Sigmoid colon (tissue), 7 donors: ENCODE results near the gene DDA1. TPM values are rescaled to one million over a fixed set of nuclear protein-coding genes. Genes with fewer than 3 reads are reported as not detected.
"Not testable (repeated sequence)": the region's sequence is repeated elsewhere in the genome, so short reads cannot be mapped to it uniquely, and the experiment has no call there.

Experiments used
- DNase-seq: peaks from one replicate; pipeline ENCODE4 v3.0.0-alpha.2; 2019
- H3K27ac ChIP-seq, 4 donors: fragments of 200-600 bp; sonication (generic); one replicate each; pipeline ENCODE4 v1.5.1; 2016 to 2019; ENCODE audit warnings: mild to moderate bottlenecking in 1 of 4
- H3K27me3 ChIP-seq, 3 donors: fragments of 200-600 bp; sonication (generic); one replicate each; pipeline ENCODE4 v1.5.1; 2019; ENCODE audit warnings: mild to moderate bottlenecking in 1 of 3
- H3K36me3 ChIP-seq, 4 donors: fragments of 200-600 bp; sonication (generic); one replicate each; pipeline ENCODE4 v1.5.1; 2016 to 2019
- H3K4me1 ChIP-seq, 4 donors: fragments of 200-600 bp; sonication (generic); one replicate each; pipeline ENCODE4 v1.5.1; 2017 to 2019
- H3K4me3 ChIP-seq, 4 donors: fragments of 200-600 bp; sonication (generic); one replicate each; pipeline ENCODE4 v1.5.1; 2017 to 2019; ENCODE audit warnings: mild to moderate bottlenecking in 2 of 4, moderate library complexity in 1 of 4
- H3K9me3 ChIP-seq, 4 donors: fragments of 200-600 bp in 3 of 4; sonication (generic) in 3 of 4; one replicate each; pipeline versions ENCODE4 v1.5.1 to v1.6.1; 2013 to 2019
- EP300 ChIP-seq, 4 donors: sonication (generic); formaldehyde crosslinking; IDR thresholded peaks; one replicate each; pipeline ENCODE4 v1.6.1; 2017; ENCODE audit warnings: antibody characterized with exemption in 4 of 4
- POLR2A ChIP-seq, 2 donors: fragments of 450-650 bp; IDR thresholded peaks; one replicate each; pipeline ENCODE4 v1.6.1; 2016; ENCODE audit warnings: antibody characterized with exemption in 2 of 2, mild to moderate bottlenecking in 2 of 2, moderate library complexity in 2 of 2
- POLR2AphosphoS5 ChIP-seq, 4 donors: sonication (generic); formaldehyde crosslinking; IDR thresholded peaks; one replicate each; pipeline ENCODE4 v1.6.1; 2017; ENCODE audit warnings: antibody characterized with exemption in 4 of 4
- WGBS, 2 donors: extraction: QIAGEN DNeasy Blood & Tissue Kit; methylation state at CpG; one replicate each; pipeline ENCODE4 v1.1.7; 2013; 5-methylcytosine and 5-hydroxymethylcytosine counted together
- intact Hi-C: fragments of 100-400 bp; cut with DNase I; formaldehyde crosslinking; loops from one replicate; pipeline ENCODE4 v1.15.1; 2023
- polyA plus RNA-seq, 3 donors: library from polyadenylated mRNA; stranded (reverse); fragments of 200-250 nt; gene quantifications; one replicate each; pipeline ENCODE4 v1.2.3, GENCODE V29; 2013
- total RNA-seq, 4 donors: library from RNA; depleted of rRNA; stranded (reverse); fragments of >200 nt; gene quantifications; one replicate each; pipeline ENCODE4 v1.1.0, GENCODE V29; 2016
- TF ChIP-seq, protein P1 (sequence below), 4 experiments: fragments of 450-650 bp in 3 of 4; fragments of 200-600 bp in 1 of 4; IDR thresholded peaks; one replicate each; pipeline ENCODE4 v1.5.1; 2016 to 2019; ENCODE audit warnings: antibody characterized with exemption in 4 of 4, mild to moderate bottlenecking in 3 of 4, moderate library complexity in 2 of 4
- donor health status: healthy with polysubstance abuse.
- donor health status: Bipolar disorder and iron deficiency.
- donor health status: healthy.

The DDA1 gene
- total and polyA plus RNA-seq, 7 donors, result 6.1 to 101 (median 10.3) TPM

DNA sequence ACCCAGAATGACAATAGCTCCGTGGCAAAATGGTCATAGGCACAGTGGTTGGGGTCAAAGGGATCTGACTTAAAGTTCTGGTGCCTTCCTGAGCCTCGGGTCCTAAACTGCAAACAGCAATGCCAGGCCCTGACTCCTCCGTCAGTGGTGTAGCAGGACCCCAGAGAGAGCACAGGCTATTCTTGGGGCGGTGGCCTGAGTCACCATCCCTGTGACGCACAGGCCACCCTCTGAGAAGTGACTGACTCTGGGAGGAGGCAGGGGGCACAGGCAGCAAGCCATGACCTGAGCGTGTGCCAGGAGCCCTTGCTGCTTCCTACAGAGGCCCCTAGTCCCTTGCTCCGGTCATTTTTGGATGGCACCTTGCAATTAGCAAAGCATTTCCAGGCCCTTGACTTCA is 49.0 kb downstream of the DDA1 start:
- Histone ChIP-seq H3K27me3 (no peaks in the 10 kb centered on the region), H3K36me3 (no peaks in the 10 kb centered on the region), H3K4me3 (no peak overlapping the region), H3K9me3 (no peaks in the 10 kb centered on the region), H3K4me1 (no peaks in the 10 kb centered on the region), H3K27ac (no peak overlapping the region)
- WGBS, 2 donors, result 79 to 85% methylated on average over 7 of the region's 7 CpGs
- intact Hi-C loops, result no loop called here
- TF ChIP-seq EP300 (IDR thresholded peaks at IDR 0.05) (peak in 1 of 4 donors; percentile 18), POLR2A (IDR thresholded peaks at IDR 0.05) (no peak), POLR2AphosphoS5 (IDR thresholded peaks at IDR 0.05) (peak in 2 of 4 donors; percentile 21 to 24)
- TF ChIP-seq, protein P1, sequence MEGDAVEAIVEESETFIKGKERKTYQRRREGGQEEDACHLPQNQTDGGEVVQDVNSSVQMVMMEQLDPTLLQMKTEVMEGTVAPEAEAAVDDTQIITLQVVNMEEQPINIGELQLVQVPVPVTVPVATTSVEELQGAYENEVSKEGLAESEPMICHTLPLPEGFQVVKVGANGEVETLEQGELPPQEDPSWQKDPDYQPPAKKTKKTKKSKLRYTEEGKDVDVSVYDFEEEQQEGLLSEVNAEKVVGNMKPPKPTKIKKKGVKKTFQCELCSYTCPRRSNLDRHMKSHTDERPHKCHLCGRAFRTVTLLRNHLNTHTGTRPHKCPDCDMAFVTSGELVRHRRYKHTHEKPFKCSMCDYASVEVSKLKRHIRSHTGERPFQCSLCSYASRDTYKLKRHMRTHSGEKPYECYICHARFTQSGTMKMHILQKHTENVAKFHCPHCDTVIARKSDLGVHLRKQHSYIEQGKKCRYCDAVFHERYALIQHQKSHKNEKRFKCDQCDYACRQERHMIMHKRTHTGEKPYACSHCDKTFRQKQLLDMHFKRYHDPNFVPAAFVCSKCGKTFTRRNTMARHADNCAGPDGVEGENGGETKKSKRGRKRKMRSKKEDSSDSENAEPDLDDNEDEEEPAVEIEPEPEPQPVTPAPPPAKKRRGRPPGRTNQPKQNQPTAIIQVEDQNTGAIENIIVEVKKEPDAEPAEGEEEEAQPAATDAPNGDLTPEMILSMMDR (IDR thresholded peaks at IDR 0.05), result no peak
- no peak for DNase-seq

DNA sequence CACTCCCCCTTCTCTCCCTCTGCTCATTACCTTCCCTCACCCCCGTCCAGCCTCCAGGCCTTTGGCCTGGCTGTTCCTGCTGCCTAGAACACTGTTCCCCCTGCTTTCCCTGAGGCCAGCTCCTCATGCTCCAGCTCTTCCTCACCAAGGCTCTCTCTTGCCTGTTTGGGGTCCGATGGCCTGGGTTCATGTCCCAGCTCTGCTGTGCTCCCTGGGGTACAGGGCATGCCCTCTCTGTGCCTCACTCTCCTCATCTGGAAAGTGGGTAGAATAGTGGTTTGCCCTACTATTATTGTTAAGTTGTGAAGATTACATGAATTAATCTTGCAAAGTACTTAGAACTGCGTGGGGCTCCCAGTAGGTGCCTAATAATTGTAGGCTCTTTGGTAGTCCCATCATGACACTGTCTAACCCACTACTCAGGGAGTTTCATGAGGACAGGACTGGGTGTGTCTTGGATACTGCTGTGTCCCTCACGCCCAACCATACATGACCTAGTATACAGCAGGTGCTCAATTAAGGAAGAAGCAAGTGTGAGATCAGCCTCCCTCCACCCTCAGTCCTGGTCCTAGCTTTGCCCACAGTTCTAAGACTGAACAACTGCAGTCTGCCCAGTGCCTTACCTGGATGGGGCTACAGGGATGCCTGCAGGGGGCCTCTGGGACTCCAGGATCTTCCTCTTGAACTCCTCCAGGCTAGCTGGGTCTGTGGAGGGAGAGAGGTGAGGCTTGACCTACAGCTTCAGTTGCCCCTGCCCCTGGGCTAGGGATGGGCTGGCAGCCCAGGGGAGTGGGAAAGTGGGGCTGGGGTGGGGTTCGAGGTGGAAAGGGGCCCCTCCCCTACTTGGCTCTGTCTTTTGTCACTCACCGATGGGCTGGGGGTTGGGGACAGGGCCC is 50.8 kb downstream of the DDA1 start:
- intact Hi-C loops, result no loop called here
- Histone ChIP-seq H3K36me3 (no peaks in the 10 kb centered on the region), H3K9me3 (no peaks in the 10 kb centered on the region), H3K27me3 (no peaks in the 10 kb centered on the region), H3K4me3 (no peak overlapping the region), H3K27ac (no peak overlapping the region), H3K4me1 (no peaks in the 10 kb centered on the region)
- DNase-seq, result no peak
- TF ChIP-seq POLR2A (IDR thresholded peaks at IDR 0.05), result no peak
- TF ChIP-seq EP300 (IDR thresholded peaks at IDR 0.05), result no peak
- TF ChIP-seq, protein P1 (IDR thresholded peaks at IDR 0.05), result no peak
- no peak for TF ChIP-seq POLR2AphosphoS5 (IDR thresholded peaks at IDR 0.05)
- WGBS, 2 donors, result 71 to 85% methylated on average over 6 of the region's 6 CpGs

DNA sequence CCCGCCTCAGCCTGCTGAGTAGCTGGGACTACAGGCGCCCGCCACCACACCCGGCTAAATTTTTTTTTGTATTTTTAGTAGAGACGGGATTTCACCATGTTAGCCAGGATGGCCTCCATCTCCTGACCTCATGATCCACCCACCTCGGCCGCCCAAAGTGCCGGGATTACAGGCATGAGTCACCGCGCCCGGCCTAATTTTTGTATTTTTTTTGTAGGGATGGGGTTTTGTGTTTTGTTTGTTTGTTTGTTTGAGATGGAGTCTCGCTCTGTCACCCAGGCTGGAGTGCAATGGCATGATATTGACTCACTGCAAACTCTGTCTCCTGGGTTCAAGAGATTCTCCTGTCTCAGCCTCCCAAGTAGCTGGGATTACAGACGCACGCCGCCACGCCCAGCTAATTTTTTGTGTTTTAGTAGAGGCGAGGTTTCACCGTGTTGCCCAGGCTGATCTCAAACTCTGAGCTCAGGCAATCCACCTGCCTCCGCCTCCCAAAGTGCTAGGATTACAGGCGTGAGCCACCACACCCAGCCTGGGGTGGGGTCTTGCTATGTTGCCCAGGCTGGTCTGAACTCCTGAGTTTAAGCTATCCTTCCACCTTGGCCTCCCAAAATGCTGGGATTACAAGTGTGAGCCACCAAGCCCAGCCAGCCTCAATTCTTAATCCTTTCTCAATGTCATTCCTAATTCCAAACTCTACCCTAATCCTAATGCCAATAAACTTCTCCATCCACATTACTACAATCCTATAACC is 54.7 kb downstream of the DDA1 start:
- H3K9me3 ChIP-seq, H3K4me1 ChIP-seq, intact Hi-C loops, H3K27me3 ChIP-seq, H3K27ac ChIP-seq, H3K4me3 ChIP-seq, DNase-seq, H3K36me3 ChIP-seq: not testable (repeated sequence)
- WGBS, 2 donors, result 76 to 93% methylated on average over 20 of the region's 20 CpGs

DNA sequence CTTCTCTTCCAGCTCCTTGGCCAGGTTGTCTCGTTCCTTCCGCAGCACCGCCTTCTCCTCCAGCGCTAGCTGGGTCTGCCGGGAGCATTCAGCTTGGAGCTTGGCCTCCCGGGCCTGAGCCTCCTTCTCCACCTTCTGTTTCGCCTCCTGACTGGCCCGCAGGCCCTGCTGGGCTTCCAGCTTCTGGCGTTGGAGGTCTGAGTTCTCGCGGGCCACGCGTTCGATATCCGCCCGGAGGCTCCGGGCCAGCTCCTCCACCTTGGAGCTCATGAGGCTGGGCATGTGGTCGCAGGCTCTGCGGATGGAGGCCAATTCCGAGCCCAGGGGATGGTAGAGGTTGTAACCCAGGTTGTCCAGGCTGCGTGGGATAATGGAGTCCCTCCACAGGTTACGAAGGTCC is 56.0 kb downstream of the DDA1 start:
- Histone ChIP-seq H3K4me3 (no peak overlapping the region), H3K27ac (no peak overlapping the region), H3K36me3 (no peaks in the 10 kb centered on the region), H3K27me3 (no peaks in the 10 kb centered on the region), H3K9me3 (no peaks in the 10 kb centered on the region), H3K4me1 (peaks cover 0 to 5% (median 3%) of the 10 kb centered on the region in 4 donors)
- TF ChIP-seq EP300 (IDR thresholded peaks at IDR 0.05) (no peak), POLR2AphosphoS5 (IDR thresholded peaks at IDR 0.05) (no peak), POLR2A (IDR thresholded peaks at IDR 0.05) (no peak)
- TF ChIP-seq, protein P1 (IDR thresholded peaks at IDR 0.05), result no peak
- DNase-seq, result no peak
- intact Hi-C loops, result no loop called here
- 92 to 95% methylated on average over 22 of the region's 22 CpGs for WGBS, 2 donors

DNA sequence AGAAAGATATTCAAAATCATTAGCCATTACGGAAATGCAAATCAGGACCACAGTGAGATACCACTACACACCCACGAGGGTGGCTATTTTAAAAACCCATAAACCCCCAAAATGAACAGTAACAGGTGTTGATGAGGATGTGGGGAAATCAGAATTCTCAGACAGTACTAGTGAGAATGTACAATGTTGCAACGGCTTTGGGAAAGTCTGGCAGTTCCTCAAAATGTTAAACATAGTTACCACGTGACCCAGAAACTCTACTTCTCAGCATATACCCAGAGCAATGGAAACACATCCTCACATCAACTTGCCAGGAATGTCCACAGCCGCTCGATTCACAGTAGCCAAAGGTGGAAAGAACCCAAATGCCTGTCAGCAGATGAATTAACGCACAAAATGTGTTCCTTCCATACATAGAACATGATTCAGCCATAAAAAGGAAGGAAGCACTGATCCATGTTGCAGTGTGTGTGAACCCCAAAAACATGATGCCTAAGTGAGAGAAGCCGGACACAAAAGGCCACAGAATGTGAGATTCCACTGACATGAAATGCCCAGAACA is 60.7 kb downstream of the DDA1 start:
- no peak for DNase-seq
- H3K36me3 ChIP-seq, result no peaks in the 10 kb centered on the region
- no peaks in the 10 kb centered on the region for H3K27me3 ChIP-seq
- TF ChIP-seq POLR2AphosphoS5 (IDR thresholded peaks at IDR 0.05) (no peak), EP300 (IDR thresholded peaks at IDR 0.05) (no peak), POLR2A (IDR thresholded peaks at IDR 0.05) (no peak)
- TF ChIP-seq, protein P1 (IDR thresholded peaks at IDR 0.05), result no peak
- no peaks in the 10 kb centered on the region for H3K9me3 ChIP-seq
- H3K4me3 ChIP-seq, result no peak overlapping the region
- peaks cover 0 to 7% (median 3%) of the 10 kb centered on the region in 4 donors for H3K4me1 ChIP-seq
- peak overlapping the region in 1 of 4 donors; percentile 21 for H3K27ac ChIP-seq
- 23 to 49% methylated on average over 8 of the region's 8 CpGs for WGBS, 2 donors
- intact Hi-C loops, result no loop called here
